ENCODE measurements around the gene ANG.
"Not testable (repeated sequence)": the region's sequence is repeated elsewhere in the genome, so short reads cannot be mapped to it uniquely, and the experiment has no call there.

ANG gene

DNA sequence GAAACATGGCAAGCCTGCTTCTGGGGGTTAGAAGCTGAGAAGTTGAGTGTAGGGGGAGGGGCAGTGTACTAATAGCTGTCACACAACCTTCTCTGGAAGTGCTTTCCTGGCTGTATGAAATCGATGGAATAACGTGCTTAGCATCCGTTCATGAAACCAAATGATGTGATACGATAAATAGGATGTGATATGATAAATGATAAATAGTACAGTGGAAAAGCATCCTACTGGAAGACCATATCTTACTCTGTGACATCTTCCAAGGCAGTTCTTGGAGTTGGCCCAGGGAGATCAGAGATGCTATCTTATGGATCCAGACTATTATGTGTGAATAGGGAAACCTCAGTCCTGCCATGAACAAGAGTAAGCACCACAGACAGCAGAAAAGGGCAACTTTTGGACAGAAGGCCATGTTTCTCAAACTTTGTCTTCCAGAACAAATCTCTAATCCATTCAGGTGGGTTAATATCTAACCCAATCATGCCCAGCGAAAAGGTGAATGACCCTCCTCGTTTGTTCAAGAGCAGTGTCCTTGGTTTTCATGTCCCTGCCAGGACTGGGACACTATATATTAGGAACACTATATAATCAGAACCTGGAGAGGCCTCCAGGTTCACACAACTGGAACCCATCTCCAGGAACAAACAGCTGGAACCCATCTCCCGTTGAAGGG is at the start of gene ANG:
Gene ANG (plus strand): TSS at position 598 of the 673 bp plus-strand sequence. CDS start 4,801 bp downstream, outside the sequence.
- no peak for DNase-seq

DNA sequence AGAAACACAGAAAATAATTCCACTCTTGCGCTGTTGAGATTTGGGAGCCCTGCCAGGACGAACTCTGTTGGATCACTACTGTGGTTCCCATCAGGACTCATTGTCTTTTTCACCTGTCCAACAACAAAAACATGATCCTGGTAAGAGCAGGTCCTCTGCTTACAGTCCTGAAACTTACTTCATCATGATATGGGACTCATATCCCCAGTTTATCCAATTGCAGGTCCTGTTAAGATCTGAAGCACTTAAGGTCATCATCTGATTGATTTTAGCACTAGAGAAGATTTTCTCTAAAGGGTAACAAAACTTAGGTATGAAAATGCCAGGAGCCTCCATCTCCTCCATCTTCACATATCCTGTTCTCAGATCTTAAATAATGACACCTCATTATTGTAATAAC is 47.0 kb upstream of the ANG start, which contains the start of gene OR6S1:
Gene OR6S1 (minus strand): TSS at position 101 of the 400 bp plus-strand sequence. CDS start 0 bp downstream, at position 101.
- no peak for DNase-seq

DNA sequence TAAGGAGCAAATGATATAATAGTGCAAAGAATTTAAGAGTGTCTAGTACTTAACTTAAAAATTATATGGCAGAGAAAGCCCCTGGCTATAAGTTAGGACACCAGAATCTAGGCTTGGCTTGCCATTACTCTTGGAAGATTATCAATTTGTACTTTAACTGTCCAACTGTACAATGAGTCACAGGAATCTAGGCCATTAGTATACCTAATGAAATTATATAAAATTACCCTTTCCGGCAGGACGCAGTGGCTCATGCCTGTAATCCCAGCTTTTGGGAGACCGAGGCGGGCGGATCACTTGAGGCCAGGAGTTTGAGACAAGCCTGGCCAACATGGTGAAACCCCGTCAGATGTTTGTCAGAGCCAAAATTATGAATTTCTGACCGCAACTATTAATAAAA is 46.4 kb upstream of the ANG start:
- DNase-seq: no peak

DNA sequence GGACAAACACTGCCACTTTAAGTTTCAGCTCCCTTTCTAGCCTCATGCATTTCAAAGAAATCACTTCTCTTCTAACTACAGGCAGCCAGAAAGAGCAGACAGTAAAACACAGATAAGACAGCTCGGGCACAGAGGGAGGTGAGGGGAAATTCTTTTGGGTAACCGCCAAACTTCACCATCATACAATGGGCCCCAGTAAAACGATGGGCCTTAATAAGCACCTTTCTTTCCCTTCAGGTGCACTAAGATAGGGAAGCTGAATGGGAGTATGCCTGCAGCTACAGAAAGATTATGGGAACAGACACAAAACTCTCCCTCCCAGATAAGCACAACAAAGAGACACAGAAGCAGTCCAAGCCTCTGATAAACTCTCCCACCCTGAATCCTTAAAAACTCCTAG is 45.8 kb upstream of the ANG start:
- not testable (repeated sequence) for DNase-seq

DNA sequence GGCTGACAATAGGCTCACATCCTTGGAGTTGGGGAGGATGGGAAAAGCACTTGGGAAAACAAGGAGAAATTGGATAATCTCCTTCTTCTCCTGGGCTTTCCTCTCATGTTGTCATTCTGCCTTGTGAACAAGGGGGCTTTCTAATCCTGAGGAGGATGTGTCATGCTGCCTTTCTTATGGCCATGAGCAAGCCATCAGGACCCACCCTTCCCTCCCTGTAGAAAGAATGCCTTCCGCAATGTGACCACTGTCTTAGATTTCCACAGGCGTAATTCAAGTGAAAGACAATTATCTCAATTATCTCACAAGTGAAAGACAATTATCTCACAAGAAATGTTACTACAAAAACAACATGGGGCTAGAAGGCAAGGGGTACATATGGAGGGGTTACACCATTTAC is 44.0 kb upstream of the ANG start:
- DNase-seq: no peak

DNA sequence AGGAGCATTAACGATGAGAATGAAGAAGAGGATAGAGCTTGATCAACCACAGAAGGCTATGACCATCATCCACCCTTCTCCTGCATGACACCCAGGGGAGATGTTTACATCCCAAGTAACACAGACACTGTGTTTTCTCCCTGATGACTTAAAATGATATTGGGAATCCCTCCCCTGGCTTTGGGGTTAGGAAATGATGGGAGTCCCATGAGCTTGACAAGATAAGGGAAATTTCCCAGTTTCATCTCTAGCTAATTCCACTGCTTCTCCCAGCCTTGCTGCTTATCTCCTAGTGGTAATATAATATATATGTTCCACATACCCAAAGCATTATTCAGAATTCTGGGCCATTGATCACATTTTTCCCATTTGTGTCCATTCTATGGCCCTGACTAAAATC is 43.1 kb upstream of the ANG start:
- no peak for DNase-seq

DNA sequence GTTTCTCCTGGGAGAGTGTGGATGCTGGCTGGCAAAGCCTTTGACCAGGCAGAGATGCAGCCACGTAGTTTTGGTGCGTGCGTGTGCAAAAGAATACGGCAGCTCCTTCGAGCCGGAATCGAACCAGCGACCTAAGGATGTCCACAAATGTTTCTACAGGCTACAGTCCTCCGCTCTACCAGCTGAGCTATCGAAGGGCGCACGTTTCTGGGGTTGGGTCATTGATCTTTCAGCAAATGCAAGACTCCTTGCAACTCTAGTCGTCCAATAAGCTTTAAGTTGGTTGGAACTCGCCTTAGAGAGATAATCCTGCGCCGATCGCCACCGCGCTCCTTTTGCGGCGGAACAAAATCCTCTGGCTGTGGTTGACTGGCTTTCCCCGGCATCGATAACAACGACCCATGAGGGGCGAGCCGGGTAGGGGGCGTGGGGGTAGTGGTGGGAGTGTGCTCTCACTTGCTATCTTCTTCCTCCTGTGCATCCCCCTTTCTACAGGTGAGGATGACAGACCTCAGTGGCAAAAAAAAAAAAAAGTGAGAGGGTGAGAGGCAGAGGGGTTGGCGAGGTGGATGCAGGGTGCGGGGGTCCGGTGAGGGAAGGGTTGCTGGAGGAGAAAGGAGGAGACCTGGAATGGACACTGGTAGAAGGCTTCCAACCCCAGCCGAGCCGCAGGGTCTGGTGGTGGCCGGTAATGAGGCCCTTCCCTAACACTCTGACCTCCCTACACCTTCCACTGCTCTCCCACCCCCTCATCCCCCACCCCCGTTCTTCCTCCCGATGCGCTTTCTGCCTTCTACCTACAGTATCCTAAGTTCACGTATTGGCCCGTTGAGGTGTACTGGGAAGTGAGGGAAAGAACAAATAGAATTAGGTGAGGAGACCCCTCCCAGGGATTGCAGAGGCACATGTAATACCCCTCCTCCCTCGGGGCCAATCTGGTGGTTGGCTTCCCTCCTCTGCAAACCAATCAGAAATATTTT is 35.3 kb upstream of the ANG start:
- DNase-seq: no peak

DNA sequence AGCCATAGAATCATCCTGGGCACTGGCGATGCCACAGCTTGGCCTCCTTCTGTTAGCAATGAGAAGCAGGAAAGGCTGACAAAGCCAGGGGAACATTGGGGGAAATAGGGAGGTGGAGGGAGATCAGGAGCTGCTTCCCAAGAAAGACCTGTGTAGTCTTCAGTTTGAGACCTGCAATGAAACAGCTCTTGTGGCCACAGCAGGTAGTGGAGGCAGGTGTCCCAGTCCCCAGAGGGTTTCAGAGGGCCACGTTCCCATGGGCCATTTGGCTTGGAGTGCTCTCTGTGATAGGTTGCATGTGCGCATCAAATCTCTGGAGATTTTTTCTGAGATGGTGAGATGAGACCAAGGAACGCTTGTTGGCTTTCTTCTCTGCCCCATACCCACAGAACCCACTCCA is 32.7 kb upstream of the ANG start:
- no peak for DNase-seq

DNA sequence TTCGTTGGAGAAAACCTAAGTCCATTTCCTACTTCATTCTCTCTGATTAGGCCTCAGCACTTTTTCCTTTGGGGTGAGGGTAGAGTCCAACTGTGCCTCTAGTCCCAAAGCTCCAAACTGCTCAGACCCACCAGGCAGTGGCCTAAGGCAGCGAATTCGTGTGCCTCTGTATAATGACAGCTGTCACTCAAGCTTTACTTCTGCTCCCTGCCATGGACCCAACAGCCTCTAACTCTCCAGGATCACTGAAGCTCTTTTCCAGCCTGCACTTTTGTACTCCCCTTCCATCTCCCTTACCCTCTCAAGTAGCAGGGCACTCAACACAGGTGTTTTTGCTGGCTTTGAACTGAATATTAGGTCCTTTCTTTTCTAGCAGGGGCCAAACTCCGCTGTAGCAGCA is 32.3 kb upstream of the ANG start:
- DNase-seq: no peak

DNA sequence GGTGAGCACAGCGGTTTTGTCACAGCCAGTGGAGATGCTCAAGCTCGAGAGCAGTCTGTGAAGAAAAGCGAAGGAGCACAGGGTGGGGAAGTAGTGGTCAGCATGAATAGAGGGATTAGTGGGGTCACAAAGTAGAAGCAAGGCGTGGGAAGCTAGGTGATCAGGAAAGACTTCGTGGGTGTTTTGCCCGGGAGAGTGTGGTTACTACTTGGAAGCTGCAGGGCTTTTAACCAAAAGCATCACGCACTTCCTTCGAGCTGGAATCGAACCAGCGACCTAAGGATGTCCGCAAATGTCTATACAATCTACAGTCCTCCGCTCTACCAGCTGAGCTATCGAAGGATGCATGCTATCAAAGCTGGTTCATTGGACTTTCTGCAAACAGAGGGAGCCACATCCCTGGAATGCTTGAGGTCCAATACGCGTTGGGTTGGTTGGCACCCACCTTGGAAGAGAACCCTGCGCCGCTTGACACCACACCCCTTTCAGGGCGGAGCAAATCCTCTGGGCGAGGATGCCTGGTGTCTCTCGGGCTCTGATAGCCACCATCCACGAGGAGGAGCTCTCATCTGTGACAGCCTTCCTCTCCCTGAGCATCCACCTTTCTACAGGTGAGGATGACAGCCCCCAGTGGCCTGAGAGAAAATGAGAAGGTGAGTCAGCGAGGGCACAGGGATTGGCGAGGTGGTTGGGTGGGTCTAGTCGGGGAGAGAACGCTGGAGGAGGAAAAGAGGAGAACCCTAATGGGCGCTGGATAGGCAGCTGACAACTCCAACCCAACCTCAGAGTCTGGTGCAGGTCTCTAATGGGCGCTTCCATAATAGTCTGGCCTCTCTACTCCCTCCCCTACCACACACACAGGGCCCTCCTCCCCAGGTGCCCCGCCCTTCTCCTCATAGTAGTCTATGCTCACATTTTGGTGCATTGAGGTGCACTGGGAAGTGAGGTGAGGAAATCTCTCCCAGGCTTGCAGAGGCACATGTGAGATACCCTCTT is 31.1 kb upstream of the ANG start:
- no peak for DNase-seq

DNA sequence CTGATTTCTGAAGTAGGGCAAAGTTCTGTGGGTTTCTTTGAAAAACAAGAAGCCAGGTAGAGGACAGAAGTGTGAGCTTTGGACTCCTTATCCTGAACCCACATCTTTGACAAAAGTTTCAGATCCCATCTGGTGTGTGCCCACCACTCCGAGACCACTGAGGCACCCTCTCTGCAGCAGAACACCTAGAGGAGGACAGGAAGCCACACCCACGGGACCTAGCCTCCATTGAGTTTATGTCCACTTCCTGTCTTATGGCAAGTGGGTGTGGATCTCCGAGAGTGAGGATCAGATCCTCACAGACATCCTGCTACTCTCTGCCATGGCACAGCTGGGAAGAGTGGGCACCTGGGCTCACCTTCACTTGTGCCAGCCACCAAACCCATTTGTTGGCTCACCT is 30.3 kb upstream of the ANG start:
- no peak for DNase-seq

DNA sequence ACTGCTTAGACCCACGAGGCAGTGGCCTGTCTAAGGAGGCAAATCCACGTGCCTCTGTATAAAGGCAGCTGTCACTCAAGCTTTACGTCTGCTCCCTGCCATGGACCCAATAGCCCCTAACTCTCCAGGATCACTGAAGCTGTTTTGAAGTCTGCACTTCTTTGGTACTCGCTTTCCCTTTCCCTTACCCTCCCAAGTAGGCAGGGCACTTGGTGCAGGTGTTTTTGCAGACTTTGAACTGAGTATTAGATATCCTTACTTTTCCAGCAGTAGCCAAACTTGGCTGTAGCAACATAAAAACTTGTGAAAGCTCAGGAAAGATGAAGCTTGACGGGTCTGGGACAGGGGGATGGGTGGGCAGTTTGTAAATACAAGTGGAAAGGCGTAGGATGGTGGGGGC is 29.2 kb upstream of the ANG start:
- no peak for DNase-seq

DNA sequence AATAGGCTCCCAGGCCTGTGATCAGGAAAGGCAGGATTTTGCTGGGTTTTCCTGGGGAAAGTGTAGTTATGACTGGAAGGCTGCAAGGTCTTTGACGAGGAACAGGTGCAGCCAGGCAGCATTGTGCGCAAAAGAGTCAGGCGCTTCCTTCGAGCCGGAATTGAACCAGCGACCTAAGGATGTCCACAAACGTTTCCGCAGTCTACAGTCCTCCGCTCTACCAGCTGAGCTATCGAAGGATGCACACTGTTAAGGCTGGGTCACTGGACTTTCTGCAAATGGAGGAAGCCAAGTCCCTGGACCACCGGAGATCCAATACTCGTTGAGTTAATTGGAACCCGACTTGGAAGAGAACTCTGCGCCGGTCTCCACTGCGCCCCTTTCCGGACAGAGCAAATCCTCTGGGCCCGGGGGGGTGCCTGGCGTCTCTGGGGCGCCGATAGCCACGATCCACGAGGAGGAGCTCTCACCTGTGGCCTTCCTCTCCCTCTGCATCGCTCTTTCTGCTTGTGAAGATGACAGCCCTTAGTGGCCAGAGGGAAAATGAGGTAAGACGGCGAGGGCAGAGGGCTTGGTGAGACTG is 28.7 kb upstream of the ANG start:
- no peak for DNase-seq

DNA sequence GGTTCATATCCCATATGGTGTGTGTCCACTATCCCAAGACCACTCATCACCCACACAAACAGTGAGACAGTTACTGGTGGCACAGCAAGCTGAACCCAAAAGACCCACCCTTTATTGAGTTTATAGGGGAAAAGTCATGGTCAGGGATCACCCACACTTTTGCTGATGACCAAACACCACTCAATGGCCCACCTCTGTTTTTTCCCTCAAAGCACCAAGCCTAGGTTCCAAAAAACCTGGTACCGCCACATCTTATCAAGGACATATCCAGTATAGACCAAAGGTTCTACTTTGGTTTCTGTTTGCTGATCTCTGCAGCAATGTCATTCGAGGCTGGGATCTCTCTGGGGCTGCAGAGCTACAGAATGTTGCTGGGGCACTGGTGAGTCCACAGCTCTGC is 27.4 kb upstream of the ANG start:
- no peak for DNase-seq

DNA sequence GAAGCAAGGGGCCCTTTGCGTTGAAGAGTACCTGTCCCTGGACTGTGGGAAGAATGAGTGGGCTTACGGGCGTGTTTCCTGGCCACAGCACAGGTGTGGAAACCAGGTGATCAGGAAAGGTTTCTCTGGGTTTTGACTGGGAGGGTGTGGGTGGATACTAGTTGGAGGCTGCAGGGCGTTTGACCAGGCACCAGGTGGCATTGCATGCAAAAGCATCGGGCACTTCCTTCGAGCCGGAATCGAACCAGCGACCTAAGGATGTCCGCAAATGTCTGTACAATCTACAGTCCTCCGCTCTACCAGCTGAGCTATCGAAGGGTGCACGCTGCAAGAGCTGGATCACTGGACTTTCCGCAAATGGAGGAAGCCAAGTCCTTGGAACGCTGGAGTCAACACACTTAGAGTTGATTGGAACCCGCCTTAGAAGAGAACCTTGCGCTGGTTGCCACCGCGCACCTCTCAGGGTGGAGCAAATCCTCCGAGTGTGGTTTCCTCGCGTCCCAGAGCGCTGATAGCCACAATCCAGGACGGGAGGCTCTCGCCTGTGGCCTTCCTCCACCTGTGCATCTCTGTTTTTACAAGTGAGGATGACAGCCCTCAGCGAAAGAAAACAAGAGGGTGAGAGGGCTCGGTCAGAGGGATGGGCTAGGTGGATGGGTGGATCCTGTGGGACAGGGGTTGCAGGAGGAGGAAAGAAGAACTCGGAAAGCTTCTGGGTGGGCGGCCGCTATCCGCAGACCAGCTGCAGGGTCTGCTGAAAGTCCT is 25.4 kb upstream of the ANG start:
- peak; percentile 17 for DNase-seq

DNA sequence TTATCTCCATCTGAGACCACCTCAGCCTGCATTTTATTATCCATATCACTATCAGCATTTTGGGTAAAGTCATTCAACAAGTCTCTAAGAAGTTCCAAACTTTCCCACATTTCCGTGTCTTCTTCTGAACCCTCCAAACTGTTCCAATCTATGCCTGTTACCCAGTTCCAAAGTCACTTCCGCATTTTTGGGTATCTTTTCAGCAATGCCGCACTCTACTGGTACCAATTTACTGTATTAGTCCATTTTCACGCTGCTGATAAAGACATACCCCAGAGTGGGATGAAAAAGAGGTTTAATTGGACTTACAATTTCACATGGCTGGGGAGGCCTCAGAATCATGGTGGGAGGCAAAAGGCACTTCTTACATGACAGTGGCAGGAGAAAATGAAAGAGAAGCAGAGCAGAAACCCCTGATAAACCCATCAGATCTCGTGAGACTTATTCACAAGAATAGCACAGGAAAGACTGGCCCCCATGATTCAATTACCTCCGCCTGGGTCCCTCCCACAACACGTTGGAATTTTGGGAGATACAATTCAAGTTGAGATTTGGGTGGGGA is 22.1 kb upstream of the ANG start:
- DNase-seq: not testable (repeated sequence)

DNA sequence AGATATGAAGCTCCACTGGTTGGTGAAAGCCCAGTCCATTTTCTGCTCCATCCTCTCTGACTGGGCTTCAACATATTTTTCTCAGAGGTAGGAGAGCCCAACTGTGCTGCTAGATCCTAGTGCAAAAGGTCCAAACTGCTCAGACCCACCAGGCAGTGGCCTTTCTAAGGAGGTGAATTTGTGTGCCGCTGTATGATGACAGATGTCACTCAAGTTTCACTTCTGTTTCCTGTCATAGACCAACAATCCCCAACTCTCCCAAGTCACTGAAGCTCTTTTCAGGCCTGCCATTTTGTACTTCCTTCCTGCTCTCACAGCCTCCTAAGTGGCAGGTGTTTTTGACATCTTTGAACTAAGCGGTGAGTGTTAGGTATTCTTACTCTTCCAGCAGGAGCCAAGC is 20.6 kb upstream of the ANG start:
- no peak for DNase-seq

DNA sequence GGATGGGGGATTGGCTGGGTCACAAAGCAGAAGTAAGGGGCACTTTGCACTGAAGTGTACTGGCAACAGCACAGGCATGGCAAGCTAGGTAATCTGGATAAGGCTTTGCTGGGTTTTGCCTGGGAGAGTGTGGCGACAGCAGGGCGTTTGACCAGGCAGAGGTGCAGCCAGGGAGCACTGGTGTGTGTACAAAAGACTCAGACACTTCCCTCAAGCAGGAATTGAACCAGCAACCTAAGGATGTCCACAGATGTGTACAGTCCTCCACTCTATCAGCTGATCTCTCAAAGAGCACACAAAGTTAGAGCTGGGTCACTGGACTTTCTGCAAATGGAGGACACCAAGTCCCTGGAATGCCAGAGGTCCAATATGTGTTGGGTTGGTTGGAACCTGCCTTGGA is 19.6 kb upstream of the ANG start:
- no peak for DNase-seq

DNA sequence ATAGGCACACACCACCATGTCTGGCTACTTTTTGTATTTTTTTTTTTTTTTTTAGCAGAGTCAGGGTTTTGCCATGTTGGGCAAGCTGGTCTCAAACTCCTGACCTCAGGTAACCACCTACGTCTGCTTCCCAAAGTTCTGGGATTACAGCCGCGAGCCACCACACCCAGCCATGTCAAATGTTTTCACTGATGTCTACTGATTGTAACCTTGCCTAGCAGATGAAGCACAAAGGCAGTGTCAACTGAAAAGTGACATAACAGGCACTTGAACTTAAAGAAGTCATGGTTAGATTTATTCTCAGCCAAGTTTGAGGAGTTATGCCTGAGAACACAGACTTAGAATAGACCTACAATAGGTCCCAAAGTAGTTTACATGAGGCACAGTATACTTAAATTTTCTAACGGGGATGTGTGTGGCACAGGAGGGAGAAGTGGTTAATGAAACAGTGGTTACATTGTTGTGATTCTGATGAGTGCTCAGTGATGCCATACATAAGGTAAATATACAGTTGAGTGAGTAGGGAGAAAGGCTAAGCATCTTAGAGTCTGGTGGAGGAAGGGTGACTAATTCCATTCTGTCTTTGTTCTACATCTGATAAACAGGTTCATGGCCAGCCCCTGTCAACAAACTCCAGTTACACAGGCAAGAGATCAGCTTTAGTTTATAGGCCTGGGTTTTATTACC is 16.8 kb upstream of the ANG start:
- peak; percentile 27 for DNase-seq

DNA sequence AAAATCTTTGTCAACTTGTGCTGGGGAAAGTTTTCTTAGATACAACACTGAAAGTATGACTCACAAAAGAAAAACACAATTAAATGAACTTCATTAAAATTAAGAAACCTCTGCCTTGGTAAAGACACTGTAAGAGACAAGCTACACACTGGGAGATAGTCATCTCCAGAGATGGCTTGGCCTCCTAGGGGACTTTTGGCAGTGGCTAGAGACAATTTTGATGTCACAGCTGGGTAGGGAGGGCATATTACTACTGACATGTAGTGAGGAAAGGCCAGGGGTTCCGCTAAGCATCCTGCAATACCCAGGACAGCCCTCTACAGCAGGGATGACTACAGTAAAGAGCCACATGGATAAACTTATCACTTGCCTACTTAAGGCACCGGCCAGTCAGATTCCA is 12.9 kb upstream of the ANG start:
- no peak for DNase-seq

DNA sequence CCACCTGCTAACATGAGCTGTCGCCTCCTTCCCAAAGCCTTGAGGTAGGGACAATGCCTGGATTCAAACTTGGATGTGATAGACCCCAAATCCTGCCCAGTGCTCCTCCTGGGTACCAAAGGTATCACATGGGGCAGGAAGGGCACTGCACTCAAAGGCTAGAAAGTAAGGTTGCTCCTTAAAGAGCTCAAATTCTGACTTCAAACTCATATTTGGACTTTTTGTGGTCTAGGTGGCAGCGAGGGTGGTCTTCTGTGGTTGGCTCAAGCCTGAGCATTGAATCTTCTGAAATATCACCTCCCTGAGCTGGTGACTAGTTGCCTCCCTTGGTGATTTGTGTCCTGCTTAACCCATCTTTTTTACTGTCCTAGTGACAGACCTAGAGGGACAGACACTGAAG is 12.5 kb upstream of the ANG start:
- DNase-seq: no peak
